K562 (cell line): ENCODE results near the gene BOC.

Experiments used
- MXI1 ChIP-seq: IDR thresholded peaks from 2 replicates; pipeline ENCODE4 v1.6.1; 2011; ENCODE audit warnings: low read depth, mild to moderate bottlenecking, improper control_type of control experiment, low read length
- SIN3B ChIP-seq: fragments of 450-650 bp; IDR thresholded peaks from 2 replicates; pipeline ENCODE4 v1.6.1; 2017; ENCODE audit warnings: low read depth, mild to moderate bottlenecking, moderate library complexity

DNA sequence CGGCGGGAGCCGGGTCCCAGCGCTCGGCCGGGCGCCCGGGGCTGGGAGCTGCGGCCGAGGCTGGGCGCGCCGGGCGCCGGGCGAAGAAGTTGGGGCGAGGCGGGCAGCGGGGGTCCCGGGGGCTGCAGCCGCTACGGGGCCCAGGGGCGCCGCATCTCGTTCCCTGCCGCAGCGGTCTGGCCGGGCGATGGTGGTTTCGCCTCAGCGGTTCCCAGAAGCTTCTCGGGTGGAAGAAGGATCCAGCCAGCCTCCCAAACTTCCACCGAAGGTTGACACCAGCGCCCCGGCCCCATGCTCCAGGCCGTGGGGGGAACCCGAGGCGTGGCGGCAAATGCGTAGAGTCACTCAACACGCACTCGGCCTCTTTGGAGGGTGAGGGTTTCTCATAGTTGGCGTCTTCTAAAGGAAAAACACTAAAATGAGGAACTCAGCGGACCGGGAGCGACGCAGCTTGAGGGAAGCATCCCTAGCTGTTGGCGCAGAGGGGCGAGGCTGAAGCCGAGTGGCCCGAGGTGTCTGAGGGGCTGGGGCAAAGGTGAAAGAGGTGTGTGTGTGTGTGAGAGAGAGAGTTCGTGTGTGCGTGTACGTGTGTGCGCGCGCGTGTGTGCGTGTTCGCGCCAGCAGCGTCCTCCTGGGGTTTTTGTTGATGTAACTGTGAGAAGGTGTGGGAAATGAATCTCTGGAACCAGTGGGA, 940 bp downstream of the BOC start:
- TF ChIP-seq MXI1 (no peak), SIN3B (no peak)
